ENCODE data around the gene NXT2. TPM values are rescaled to one million over a fixed set of nuclear protein-coding genes. Genes with fewer than 3 reads are reported as not detected.
"Not testable (repeated sequence)": the region's sequence is repeated elsewhere in the genome, so short reads cannot be mapped to it uniquely, and the experiment has no call there.

The NXT2 gene
- total and polyA plus RNA-seq, 9 of the 15 experiments (the other 6 are each of a cell fraction or from before 2014, with no cell fraction given), result 6.1 to 29.6 (median 14.2) TPM

GRCh38 chrX:109553862-109554261 is 17.2 kb downstream of the NXT2 start (continued):
- no peak for TF ChIP-seq AFF4 (CRISPR knock-in tag; IDR thresholded peaks at IDR 0.05)
- TF ChIP-seq SLC30A9 (CRISPR knock-in tag; IDR thresholded peaks at IDR 0.05), result no peak
- TF ChIP-seq E2F3 (CRISPR knock-in tag; IDR thresholded peaks at IDR 0.05), result no peak
- TF ChIP-seq SNAPC5 (CRISPR knock-in tag; IDR thresholded peaks at IDR 0.05), result no peak
- TF ChIP-seq NR4A1 (CRISPR knock-in tag; IDR thresholded peaks at IDR 0.05), result no peak
- TF ChIP-seq NR4A1 (tag; IDR thresholded peaks at IDR 0.05), result no peak

- H3K4me3 ChIP-seq; ATAC-seq; H3K9me1 ChIP-seq (ENCODE audit: control insufficient read depth, insufficient read depth, low read length); POLR2A ChIA-PET; H3K36me3 ChIP-seq (ENCODE audit: control insufficient read depth, insufficient read depth, low read length); H3K9ac ChIP-seq (ENCODE audit: insufficient read depth in 1 of 2, low read depth in 2 of 2, low read length in 2 of 2); BruUV-seq (replicated peaks); FAIRE-seq; in situ Hi-C loops (cut with MboI); DNase-seq (ENCODE audit: extremely low read depth in 1 of 4, low spot score in 3 of 4); H2AFZ ChIP-seq (ENCODE audit: low read depth, low read length); intact Hi-C loops (cut with micrococcal nuclease); H3K4me2 ChIP-seq (ENCODE audit: insufficient read depth, low read length); H3K27me3 ChIP-seq (ENCODE audit: control insufficient read depth in 2 of 2, insufficient read depth in 2 of 2, low read length in 2 of 2); CTCF ChIA-PET (ENCODE audit: low intra/inter-chr PET ratio); H3K27ac ChIP-seq (ENCODE audit: extremely low read depth, low read depth, low read length); H4K20me1 ChIP-seq (replicated peaks; ENCODE audit: control insufficient read depth, insufficient read depth, low read length); H3K79me2 ChIP-seq (ENCODE audit: control insufficient read depth, insufficient read depth, low read length); H3K9me3 ChIP-seq (replicated peaks; ENCODE audit: control insufficient read depth, insufficient read depth, low read depth, low read length); H3K4me1 ChIP-seq (replicated peaks in 1 of 2; ENCODE audit: control insufficient read depth in 2 of 2, insufficient read depth in 2 of 2, low read length in 2 of 2): not testable (repeated sequence)
- peak; percentile 92 for TF ChIP-seq ZNF57 (CRISPR knock-in tag; IDR thresholded peaks at IDR 0.05)
- 7% methylated on average over 4 of the region's 4 CpGs for WGBS (ENCODE audit: insufficient coverage, low coverage, missing lambda C conversion rate)
These were observed 39.4 kb downstream of the NXT2 start for GRCh38 chrX:109576083-109576482.
